ENCODE data around the gene LASP1NB.

LASP1NB gene

GRCh38 chr17:38969281-38969680 lies 43.9 kb downstream of the LASP1NB start:
- H3K9me3 ChIP-seq (ENCODE audit: control insufficient read depth in 4 of 4, low read length in 3 of 4): no peaks in the 10 kb centered on the region
- DNase-seq (ENCODE audit: low spot score): no peak
- no peak for TF ChIP-seq RXRA (IDR thresholded peaks at IDR 0.05)
- TF ChIP-seq JUND (IDR thresholded peaks at IDR 0.05): no peak
- no peak for TF ChIP-seq FOXA2 (IDR thresholded peaks at IDR 0.05)
- no peak for TF ChIP-seq ZBTB33 (IDR thresholded peaks at IDR 0.05)
- no peak for TF ChIP-seq EGR1 (IDR thresholded peaks at IDR 0.05; ENCODE audit: low read depth in 2 of 2)
- no peak for TF ChIP-seq HNF4A (conservative IDR thresholded peaks at IDR 0.05)
- TF ChIP-seq SP1 (IDR thresholded peaks at IDR 0.05): no peak
- TF ChIP-seq HNF4G (IDR thresholded peaks at IDR 0.05): no peak
- no peak for TF ChIP-seq REST (IDR thresholded peaks at IDR 0.05)
- no peak for TF ChIP-seq GABPA (IDR thresholded peaks at IDR 0.05 in 1 of 2, conservative IDR thresholded peaks at IDR 0.05 in 1 of 2)
- no peak for TF ChIP-seq ATF3 (IDR thresholded peaks at IDR 0.05)
- no peak for TF ChIP-seq RAD21 (IDR thresholded peaks at IDR 0.05)
- no peak overlapping the region for H3K4me3 ChIP-seq (ENCODE audit: low read depth in 1 of 3, low read length in 3 of 3)
- 57% methylated on average over 4 of the region's 4 CpGs for WGBS
- no peak overlapping the region for H3K9ac ChIP-seq (ENCODE audit: low read depth in 1 of 2, low read length in 2 of 2)
- no peaks in the 10 kb centered on the region for H3K27me3 ChIP-seq (ENCODE audit: control insufficient read depth in 4 of 4, insufficient read depth in 4 of 4, low read length in 3 of 4)
- no peak overlapping the region for H3K27ac ChIP-seq (ENCODE audit: low read depth in 1 of 2, low read length in 2 of 2)
- H3K4me1 ChIP-seq (ENCODE audit: control insufficient read depth in 4 of 4, insufficient read depth in 4 of 4, low read length in 3 of 4): peaks cover 0 to 2% (median 0%) of the 10 kb centered on the region in 4 donors
- no peaks in the 10 kb centered on the region for H3K36me3 ChIP-seq (ENCODE audit: control insufficient read depth in 4 of 4, insufficient read depth in 3 of 4, low read depth in 1 of 4, low read length in 3 of 4)

GRCh38 chr17:38970128-38970527 lies 44.7 kb downstream of the LASP1NB start:
- TF ChIP-seq YY1 (IDR thresholded peaks at IDR 0.05): no peak
- TF ChIP-seq REST (IDR thresholded peaks at IDR 0.05): no peak
- no peak for TF ChIP-seq GABPA (IDR thresholded peaks at IDR 0.05 in 1 of 2, conservative IDR thresholded peaks at IDR 0.05 in 1 of 2)
- no peak for TF ChIP-seq MAX (IDR thresholded peaks at IDR 0.05)
- no peak for TF ChIP-seq ATF3 (IDR thresholded peaks at IDR 0.05)
- TF ChIP-seq SP1 (IDR thresholded peaks at IDR 0.05): no peak
- TF ChIP-seq CTCF (IDR thresholded peaks at IDR 0.05; ENCODE audit: low read depth, low read length, missing input control): no peak
- no peak for TF ChIP-seq NR2F2 (IDR thresholded peaks at IDR 0.05)
- TF ChIP-seq RAD21 (IDR thresholded peaks at IDR 0.05): no peak
- no peak for TF ChIP-seq ZBTB33 (IDR thresholded peaks at IDR 0.05)
- TF ChIP-seq FOXA1 (IDR thresholded peaks at IDR 0.05): no peak
- no peak for TF ChIP-seq JUND (IDR thresholded peaks at IDR 0.05)
- no peak for TF ChIP-seq HNF4G (IDR thresholded peaks at IDR 0.05)
- 65% methylated on average over 4 of the region's 4 CpGs for WGBS
- Histone ChIP-seq H3K9ac (ENCODE audit: low read depth in 1 of 2, low read length in 2 of 2) (no peak overlapping the region), H3K4me3 (ENCODE audit: low read depth in 1 of 3, low read length in 3 of 3) (no peak overlapping the region), H3K9me3 (ENCODE audit: control insufficient read depth in 4 of 4, low read length in 3 of 4) (no peaks in the 10 kb centered on the region), H3K4me1 (ENCODE audit: control insufficient read depth in 4 of 4, insufficient read depth in 4 of 4, low read length in 3 of 4) (peaks cover 0 to 2% (median 0%) of the 10 kb centered on the region in 4 donors), H3K27me3 (ENCODE audit: control insufficient read depth in 4 of 4, insufficient read depth in 4 of 4, low read length in 3 of 4) (no peaks in the 10 kb centered on the region), H3K27ac (ENCODE audit: low read depth in 1 of 2, low read length in 2 of 2) (no peak overlapping the region), H3K36me3 (ENCODE audit: control insufficient read depth in 4 of 4, insufficient read depth in 3 of 4, low read depth in 1 of 4, low read length in 3 of 4) (no peaks in the 10 kb centered on the region)
- DNase-seq (ENCODE audit: low spot score): no peak
